PFSK-1 (cell line): Measurements from ENCODE around the gene RUNX3.

Experiments
- POLR2AphosphoS5 ChIP-seq: IDR thresholded peaks from 2 replicates; pipeline ENCODE4 v1.6.1; 2012; ENCODE audit warnings: low read depth, mild to moderate bottlenecking, control low read depth, low read length, moderate library complexity
- TAF1 ChIP-seq: IDR thresholded peaks from 2 replicates; pipeline ENCODE4 v1.6.1; 2012; ENCODE audit warnings: low read length, control low read depth, borderline replicate concordance; ENCODE audit not compliant: insufficient read depth
- TF ChIP-seq, protein P1 (sequence below), 2 experiments: IDR thresholded peaks; 2 replicates each; pipeline versions ENCODE4 v1.6.1 to v1.8.0; 2011 to 2012; ENCODE audit warnings: low read depth in 2 of 2, low read length in 2 of 2, control low read depth in 1 of 2, inconsistent platforms in 1 of 2, mild to moderate bottlenecking in 1 of 2, moderate library complexity in 1 of 2; ENCODE audit not compliant: insufficient read depth in 1 of 2

DNA sequence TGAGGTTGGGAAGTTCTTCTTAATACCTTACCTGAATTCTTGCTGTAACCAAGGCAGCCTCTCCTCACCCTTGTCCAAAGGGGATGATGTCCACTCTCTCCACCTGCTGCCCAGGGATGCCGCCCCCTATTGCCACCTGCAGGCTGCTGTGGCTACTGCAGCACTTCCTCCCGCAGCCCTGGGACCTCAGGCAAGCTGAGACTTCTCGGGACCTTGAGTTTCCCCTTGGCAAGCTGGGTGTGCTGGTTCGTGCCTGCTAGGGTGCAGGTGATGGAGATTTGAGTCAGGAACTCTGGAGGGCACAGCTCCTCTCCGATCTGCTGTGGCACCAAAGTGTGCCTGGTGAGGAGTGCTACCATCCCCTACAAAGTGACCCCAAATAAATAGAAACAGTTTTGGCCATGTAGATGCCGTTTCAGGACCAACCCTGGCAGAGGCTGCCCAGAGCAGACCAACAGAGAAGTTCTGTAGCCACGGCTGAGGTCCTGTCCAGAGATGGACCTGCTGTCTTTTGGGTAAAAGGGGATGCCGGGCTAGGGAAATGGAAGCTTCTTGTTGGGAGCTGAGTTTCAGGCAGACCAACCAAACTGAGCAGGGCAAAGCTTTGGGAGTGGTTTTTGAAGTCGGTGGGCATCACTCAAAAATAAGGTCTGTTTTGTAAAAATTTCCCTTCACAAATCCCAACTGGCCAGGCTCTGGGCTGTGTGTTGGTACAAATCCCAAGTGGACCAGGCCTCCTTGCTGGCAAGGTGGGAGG, 31.7 kb downstream of the RUNX3 start:
- TF ChIP-seq POLR2AphosphoS5 (no peak), TAF1 (no peak)
- TF ChIP-seq, protein P1, sequence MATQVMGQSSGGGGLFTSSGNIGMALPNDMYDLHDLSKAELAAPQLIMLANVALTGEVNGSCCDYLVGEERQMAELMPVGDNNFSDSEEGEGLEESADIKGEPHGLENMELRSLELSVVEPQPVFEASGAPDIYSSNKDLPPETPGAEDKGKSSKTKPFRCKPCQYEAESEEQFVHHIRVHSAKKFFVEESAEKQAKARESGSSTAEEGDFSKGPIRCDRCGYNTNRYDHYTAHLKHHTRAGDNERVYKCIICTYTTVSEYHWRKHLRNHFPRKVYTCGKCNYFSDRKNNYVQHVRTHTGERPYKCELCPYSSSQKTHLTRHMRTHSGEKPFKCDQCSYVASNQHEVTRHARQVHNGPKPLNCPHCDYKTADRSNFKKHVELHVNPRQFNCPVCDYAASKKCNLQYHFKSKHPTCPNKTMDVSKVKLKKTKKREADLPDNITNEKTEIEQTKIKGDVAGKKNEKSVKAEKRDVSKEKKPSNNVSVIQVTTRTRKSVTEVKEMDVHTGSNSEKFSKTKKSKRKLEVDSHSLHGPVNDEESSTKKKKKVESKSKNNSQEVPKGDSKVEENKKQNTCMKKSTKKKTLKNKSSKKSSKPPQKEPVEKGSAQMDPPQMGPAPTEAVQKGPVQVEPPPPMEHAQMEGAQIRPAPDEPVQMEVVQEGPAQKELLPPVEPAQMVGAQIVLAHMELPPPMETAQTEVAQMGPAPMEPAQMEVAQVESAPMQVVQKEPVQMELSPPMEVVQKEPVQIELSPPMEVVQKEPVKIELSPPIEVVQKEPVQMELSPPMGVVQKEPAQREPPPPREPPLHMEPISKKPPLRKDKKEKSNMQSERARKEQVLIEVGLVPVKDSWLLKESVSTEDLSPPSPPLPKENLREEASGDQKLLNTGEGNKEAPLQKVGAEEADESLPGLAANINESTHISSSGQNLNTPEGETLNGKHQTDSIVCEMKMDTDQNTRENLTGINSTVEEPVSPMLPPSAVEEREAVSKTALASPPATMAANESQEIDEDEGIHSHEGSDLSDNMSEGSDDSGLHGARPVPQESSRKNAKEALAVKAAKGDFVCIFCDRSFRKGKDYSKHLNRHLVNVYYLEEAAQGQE (IDR thresholded peaks at IDR 0.05; ENCODE audit: insufficient read depth in 1 of 2, low read depth in 2 of 2, low read length in 2 of 2) = no peak
